HG02623 (cell line): Measurements from ENCODE around the gene RNASE12.
"Not testable (repeated sequence)": the region's sequence is repeated elsewhere in the genome, so short reads cannot be mapped to it uniquely, and the experiment has no call there.

ENCODE experiments used
- ATAC-seq: cut with Tn5 transposase; IDR thresholded peaks from one replicate; pipeline ENCODE4 v1.9.1; 2021; ENCODE audit warnings: moderate library complexity; ENCODE audit not compliant: unreplicated experiment

Gene RNASE12

DNA sequence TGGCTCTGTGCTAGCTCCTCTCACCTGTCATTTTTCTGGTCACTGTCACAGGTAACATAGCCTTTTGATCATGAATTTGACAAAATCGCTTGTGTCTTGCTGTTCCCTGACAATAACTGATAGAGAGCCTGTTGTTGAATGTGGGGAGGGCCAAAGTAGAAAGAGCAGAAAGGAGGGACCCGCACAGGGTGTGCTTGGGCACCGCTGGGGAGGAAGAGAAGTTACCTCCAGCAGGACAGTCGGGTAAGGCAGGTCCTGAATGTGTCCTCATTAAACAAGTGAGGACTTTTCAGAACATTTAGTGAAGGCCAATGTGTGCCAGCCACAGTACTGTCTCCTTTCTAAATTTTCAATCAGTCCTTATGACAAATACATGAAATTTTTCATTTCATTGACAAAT lies at the start of gene RNASE12:
Gene RNASE12 (minus strand): TSS at position 142 of the 400 bp plus-strand sequence. CDS start 653 bp downstream, outside the sequence.
- ATAC-seq: no peak

- ATAC-seq: peak; percentile 52
Observed at GRCh38 chr14:20632831-20633691, 41.9 kb upstream of the RNASE12 start.

DNA sequence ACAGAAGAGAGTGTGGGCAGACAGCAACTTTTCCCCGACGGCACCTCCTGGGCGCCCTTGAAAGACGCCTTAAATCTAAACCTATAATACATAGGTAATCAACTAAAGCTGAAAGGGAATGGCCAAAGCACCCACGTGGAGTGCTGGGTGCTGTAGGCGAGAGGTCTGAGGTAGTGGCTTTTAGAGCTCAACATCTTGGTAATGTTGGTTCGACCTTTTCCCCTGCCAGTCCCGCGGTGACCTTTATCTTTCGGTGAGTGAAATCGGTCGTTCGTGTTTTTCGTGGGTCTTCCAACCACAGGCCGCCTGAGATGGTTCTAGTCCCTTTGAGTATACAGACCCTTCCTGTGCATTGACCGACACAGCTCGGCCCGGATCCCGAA lies 41.3 kb upstream of the RNASE12 start:
- ATAC-seq: peak; percentile 7

GRCh38 chr14:20631880-20632389 lies 40.8 kb upstream of the RNASE12 start:
- ATAC-seq: no peak

DNA sequence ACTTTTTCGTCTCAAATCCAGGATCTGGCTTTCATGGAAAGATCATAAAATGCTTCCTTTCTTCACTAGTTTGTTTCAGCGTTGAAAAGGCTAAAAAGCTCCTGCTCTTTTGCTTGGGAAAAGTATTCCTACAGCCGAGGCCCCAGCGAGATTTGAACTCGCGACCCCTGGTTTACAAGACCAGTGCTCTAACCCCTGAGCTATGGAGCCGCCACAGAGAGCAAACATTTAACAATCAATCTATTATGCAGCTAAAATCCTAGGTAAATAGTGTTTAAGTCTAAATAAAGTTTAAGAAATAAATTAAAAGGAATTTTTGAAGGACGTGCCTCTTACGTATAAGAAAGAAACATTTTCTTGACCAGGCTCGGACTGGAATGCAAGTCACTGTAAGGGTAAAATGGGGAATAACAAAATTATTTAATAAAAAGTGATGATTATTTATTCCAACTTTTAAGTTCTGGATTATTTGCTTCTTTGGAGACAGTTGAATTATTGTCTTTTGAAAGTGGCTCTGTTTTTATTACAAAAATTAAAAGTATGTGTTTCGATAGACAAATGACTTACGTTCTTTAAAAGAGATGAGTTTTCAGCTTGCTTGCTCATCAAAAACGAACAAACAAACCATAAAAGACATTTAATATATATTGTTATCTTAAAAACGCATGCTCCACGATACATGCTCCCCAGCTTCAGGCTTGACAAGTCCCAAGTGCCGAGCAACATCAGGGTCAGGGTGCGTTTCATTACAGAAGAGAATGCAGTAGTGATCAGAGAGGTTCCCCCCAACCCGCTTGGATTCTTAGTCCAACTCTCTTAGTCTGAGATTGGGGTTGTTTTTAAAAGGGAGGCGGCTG lies 40.1 kb upstream of the RNASE12 start:
- no peak for ATAC-seq

DNA sequence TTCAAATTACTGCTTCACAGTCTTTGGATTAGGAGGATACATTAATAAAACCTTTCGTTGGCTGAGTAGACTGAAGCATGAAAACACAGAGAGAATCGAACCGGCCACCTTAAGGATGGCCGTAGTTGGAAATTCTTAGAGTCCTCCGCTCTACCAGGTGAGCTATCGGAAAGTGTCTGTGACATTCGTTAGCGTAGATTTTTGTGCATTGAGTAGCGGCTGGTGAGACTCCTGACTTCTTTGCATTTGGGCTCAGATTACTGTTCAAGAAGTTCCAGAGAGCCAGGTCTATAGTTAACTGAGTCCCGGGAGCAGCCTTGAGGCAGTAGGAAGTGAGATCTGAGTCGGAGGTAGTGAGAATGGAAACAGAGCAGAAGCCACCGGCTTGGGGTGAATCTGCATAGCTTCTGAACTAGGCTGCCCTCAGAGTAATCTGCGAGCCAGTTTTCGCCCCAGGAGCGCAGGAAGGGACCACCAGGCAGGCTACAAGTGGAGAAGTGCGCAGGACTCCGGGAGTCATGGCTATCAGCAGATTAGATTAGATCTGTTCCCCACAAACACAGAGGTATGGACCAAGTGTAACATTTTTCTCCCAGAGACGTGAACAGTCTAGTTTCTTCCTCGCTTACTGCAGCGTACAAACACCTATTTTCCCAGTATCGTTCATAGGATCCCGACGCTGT lies 39.3 kb upstream of the RNASE12 start:
- no peak for ATAC-seq

- ATAC-seq: no peak
Observed at GRCh38 chr14:20628063-20628854, 37.1 kb upstream of the RNASE12 start.

DNA sequence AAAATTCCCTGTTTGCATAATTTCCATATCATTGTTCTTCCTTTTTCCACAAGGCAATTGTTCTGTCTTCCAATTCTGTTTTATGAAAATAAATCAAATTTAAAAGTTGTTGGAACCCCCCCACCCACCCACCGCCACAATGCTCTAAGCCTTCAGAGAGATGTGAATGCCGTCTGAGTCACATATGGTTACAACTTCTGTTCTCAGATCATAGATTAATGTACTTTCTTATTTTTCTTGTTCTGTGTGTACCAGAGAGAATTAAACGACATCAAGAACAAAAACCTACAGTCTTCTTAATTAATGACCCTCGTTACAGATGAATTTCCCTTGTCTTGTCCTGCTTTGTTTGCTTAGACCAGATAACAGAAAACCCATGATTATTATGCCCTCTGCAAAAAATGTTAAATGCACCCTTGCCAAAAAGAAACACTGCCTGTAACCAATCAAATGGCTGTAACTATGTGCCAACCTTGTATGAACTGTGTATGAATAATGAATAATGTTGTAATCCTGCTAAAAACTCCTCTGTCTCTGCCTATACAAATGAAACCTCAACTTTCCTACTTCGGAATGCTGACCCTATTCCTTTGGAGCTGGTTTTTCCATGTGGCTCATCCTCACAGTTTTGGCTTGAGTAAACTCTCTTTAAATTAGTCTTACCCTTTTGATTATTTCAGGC lies 36.3 kb upstream of the RNASE12 start:
- no peak for ATAC-seq

GRCh38 chr14:20626274-20626673 lies 35.1 kb upstream of the RNASE12 start:
- no peak for ATAC-seq

DNA sequence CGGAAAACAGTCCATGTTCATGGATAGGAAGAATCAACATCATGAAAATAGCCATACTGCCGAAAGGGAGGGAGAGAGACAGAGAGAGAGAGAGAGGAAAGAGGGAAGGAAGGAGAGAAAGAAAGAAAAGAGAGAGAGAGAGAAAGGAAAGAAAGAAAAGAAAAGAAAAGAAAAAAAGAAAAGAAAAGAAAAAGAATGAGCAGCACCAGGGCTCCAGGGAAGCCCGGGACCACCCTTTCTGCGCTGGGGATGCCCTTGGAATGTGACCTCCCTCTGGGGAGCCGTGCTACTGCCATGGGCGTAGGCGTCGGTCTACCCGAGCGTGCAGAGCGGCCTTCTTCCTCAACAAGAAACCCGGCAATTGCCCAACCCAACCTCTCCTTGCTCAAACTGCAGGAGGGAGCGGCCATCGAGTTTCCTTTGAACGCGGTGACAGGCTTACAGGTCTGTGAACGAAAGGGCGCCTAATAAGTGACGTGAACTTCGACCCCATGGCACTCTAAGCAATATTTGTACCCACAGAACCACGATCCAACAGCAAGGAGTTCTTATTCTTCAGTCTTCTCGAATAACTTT lies 33.4 kb upstream of the RNASE12 start:
- ATAC-seq: no peak

- no peak for ATAC-seq
Observed at GRCh38 chr14:20623798-20624197, 32.6 kb upstream of the RNASE12 start.

DNA sequence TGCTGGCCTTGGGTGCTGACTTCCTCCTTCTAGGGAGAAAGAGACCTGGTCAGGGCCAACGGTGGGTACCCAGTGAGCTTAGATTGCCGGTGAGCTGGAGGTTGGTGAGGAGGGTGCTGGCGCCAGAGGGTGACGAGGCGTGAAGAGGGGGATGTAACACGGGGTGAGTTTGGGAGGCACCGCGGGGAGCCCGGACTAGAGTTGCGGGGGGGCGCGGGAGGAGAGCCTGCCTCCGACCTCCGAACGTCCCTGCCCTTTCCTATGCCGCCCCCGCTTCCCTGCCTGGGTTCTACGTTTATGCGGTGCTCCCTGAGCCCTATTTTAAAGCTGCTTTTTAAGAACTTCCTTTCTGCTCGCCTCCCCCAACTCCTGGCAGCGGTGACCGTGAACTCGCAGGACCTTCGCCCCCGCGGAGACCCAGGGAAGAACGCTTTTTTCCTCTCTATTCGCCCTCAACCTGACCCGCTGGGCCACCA lies 31.7 kb upstream of the RNASE12 start:
- no peak for ATAC-seq

GRCh38 chr14:20620798-20621478 lies 29.8 kb upstream of the RNASE12 start:
- ATAC-seq: no peak

- not testable (repeated sequence) for ATAC-seq
Observed at GRCh38 chr14:20619688-20620087, 28.5 kb upstream of the RNASE12 start.

DNA sequence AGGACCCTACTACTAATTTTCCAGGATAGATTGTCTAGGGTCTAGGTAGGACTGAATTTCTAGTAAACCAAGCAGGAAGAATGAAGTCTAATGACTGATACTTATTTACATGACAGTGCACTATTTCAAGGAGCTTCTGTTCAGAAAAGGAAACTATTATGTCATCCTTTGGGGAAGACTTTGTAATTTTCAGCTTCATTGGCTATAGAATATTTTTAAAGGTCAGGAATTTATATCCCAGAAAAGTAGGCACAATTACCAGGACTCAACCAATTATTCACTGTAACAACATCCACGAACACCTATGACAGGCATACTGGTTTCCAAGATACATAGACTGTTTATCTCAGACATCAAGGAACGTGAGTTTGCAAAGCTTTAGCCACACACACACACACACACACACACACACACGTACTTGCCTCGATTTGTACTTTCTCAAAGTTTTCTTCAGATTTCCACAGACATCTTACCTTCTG lies 27.1 kb upstream of the RNASE12 start:
- ATAC-seq: no peak

DNA sequence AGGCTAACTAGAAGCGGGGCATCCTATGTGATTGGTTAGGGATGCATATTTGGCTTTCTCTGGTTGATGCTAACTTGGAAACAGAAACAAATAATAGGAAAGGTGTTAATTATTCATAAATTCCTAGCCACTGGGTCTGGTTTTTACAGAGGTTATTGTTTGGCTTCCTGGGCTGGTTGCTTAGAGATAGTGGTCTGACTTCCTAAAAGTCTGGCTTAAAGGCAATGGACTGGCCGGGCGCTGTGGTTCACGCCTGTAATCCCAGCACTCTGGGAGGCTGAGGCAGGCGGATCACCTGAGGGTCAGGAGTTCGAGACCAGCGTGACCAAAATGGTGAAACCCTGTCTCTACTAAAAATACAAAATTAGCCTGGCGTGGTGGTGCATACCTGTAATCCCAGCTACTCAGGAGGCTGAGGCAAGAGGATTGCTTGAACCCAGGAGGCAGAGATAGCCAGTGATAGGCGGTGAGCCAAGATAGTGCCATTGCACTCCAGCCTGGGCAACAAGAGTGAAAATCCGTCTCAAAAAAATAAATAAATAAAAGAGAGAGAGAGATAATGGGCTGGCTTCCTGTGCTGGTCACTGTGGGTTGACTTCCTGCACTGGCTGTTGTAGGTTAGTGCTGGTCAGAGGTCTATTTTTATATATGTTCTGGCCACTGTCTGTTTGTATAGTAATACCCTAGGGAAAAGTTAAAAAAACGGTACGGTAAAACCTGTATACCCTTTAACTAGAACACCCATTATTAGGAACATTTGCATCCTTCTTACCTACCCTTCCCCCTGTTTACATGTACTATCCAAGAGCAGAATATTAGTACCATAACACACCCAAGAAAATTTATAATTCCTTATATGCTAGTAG lies 26.2 kb upstream of the RNASE12 start:
- no peak for ATAC-seq

- no peak for ATAC-seq
Observed at GRCh38 chr14:20615996-20616395, 24.8 kb upstream of the RNASE12 start.
